Measurements from ENCODE around the gene ARHGEF19.

Gene ARHGEF19

DNA sequence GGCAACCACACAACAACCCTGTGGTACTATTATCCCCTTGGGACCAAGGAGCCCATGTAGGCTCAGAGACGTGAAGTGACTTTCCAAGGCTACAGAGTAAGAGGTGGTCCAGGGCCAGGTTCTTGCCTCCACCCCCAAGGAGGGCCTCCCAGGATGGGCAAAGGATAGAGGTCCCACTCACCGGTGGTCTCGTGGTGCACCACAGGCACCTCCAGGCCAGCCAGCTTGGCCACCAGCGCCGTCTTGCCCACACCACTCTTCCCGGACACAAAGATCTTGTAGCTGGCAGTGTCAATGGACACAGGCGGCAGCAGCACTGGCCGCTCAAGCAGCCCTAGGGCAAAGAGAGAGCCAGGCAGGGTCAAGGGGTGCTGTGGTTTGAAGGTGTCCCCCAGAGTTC lies 21.0 kb upstream of the ARHGEF19 start:
- no peak overlapping the region for H3K4me3 ChIP-seq (ENCODE audit: low read depth, low read length)
- TF ChIP-seq CTCF (IDR thresholded peaks at IDR 0.05; ENCODE audit: low read depth, low read length) (no peak), MYC (IDR thresholded peaks at IDR 0.05; ENCODE audit: low read depth, low read length) (no peak), MAX (IDR thresholded peaks at IDR 0.05; ENCODE audit: low read depth, low read length) (no peak), POLR2A (IDR thresholded peaks at IDR 0.05; ENCODE audit: extremely low read depth, insufficient read length) (no peak)
- DNase-seq (ENCODE audit: low read depth), result no peak

DNA sequence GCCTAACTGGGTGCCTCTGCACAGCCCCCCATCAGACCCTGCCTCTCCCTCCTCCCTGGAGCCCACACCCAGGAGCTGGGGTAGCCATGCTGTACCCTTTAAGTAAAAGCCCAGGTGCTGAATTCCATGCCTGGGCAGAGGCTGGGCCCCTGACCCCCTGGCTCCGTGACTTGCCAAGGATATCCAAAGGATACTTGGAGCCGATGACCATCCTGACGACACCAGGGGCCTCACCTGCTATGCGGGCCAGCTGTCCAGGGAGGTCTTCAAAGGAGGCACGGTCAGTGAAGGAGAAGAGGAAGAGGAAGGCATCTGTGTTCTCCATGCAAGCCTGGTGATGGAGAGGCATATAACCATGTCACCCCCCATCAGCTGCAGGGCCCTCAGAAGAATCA lies 19.9 kb upstream of the ARHGEF19 start:
- H3K4me3 ChIP-seq (ENCODE audit: low read depth, low read length), result no peak overlapping the region
- no peak for DNase-seq (ENCODE audit: low read depth)
- no peak for TF ChIP-seq MAX (IDR thresholded peaks at IDR 0.05; ENCODE audit: low read depth, low read length)

GRCh38 chr1:16231331-16232315 lies 19.2 kb upstream of the ARHGEF19 start:
- no peak for DNase-seq (ENCODE audit: low read depth)
- no peak for TF ChIP-seq POLR2A (IDR thresholded peaks at IDR 0.05; ENCODE audit: extremely low read depth, insufficient read length)
- TF ChIP-seq MYC (IDR thresholded peaks at IDR 0.05; ENCODE audit: low read depth, low read length), result no peak
- no peak for TF ChIP-seq MAX (IDR thresholded peaks at IDR 0.05; ENCODE audit: low read depth, low read length)
- no peak for TF ChIP-seq CTCF (IDR thresholded peaks at IDR 0.05; ENCODE audit: low read depth, low read length)

GRCh38 chr1:16230744-16231143 lies 18.3 kb upstream of the ARHGEF19 start:
- H3K4me3 ChIP-seq (ENCODE audit: low read depth, low read length), result no peak overlapping the region
- DNase-seq (ENCODE audit: low read depth), result no peak
- TF ChIP-seq POLR2A (IDR thresholded peaks at IDR 0.05; ENCODE audit: extremely low read depth, insufficient read length), result no peak
- TF ChIP-seq CTCF (IDR thresholded peaks at IDR 0.05; ENCODE audit: low read depth, low read length), result no peak
- TF ChIP-seq MYC (IDR thresholded peaks at IDR 0.05; ENCODE audit: low read depth, low read length), result no peak
- TF ChIP-seq MAX (IDR thresholded peaks at IDR 0.05; ENCODE audit: low read depth, low read length), result no peak

More at GRCh38 chr1:16231331-16232315, 19.2 kb upstream of the ARHGEF19 start:
- H3K4me3 ChIP-seq (ENCODE audit: low read depth, low read length), result no peak overlapping the region

DNA sequence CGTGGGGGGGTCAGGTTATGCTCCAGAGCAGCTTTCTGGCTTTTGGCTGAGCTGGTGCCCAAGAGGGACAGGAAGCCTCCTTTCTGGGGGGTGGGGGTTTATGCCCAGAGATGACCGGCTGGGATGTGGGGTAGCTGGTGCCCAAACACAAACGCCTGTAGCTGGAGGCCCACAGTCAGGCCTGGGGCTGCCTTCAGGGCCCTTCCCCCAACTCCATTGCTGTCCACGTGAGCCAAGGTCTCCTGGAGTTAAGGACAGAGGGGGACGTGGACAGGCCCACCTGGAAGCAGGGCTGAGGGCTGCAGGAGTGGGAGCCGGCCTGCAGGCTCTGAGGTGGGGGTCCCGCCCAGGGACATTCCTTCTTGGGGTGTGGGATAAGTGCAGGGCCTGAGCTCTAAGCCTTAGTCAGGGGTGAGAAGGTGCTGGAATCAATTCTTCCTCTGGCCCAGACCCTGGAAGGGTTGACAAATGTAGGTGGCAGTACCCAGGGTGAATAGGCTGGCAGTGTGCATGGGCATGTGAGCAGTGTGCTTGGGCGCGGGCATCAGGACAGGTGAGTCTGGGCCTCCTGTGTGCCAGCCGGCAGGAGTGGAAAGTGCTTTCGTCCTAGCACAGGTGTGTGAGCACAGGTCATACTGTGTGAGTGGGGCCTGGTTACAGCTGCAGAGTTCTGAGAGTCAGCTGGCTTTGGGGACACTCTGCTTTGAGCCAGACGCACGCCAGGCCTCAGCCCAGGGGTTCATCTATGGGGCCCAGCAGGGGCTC lies 17.7 kb upstream of the ARHGEF19 start:
- no peak for TF ChIP-seq MAX (IDR thresholded peaks at IDR 0.05; ENCODE audit: low read depth, low read length)
- no peak for TF ChIP-seq POLR2A (IDR thresholded peaks at IDR 0.05; ENCODE audit: extremely low read depth, insufficient read length)
- no peak for TF ChIP-seq MYC (IDR thresholded peaks at IDR 0.05; ENCODE audit: low read depth, low read length)
- TF ChIP-seq CTCF (IDR thresholded peaks at IDR 0.05; ENCODE audit: low read depth, low read length), result no peak
- no peak overlapping the region for H3K4me3 ChIP-seq (ENCODE audit: low read depth, low read length)
- DNase-seq (ENCODE audit: low read depth), result no peak
